Peyer's patch (tissue), 4 donors: ENCODE results near the gene ARHGAP22.

Source experiments
- POLR2A ChIP-seq, 2 donors: fragments of 450-650 bp; IDR thresholded peaks; one replicate each; pipeline ENCODE4 v1.5.1; 2017; ENCODE audit warnings: antibody characterized with exemption in 2 of 2, mild to moderate bottlenecking in 2 of 2, moderate library complexity in 2 of 2
- TF ChIP-seq, protein P1 (sequence below), 6 experiments: fragments of 450-650 bp in 4 of 6; fragments of 200-600 bp in 2 of 6; sonication (generic) in 1 of 6; IDR thresholded peaks; one replicate each; pipeline ENCODE4 v1.5.1; 2017 to 2019; ENCODE audit warnings: antibody characterized with exemption in 6 of 6, mild to moderate bottlenecking in 3 of 6, moderate library complexity in 1 of 6

DNA sequence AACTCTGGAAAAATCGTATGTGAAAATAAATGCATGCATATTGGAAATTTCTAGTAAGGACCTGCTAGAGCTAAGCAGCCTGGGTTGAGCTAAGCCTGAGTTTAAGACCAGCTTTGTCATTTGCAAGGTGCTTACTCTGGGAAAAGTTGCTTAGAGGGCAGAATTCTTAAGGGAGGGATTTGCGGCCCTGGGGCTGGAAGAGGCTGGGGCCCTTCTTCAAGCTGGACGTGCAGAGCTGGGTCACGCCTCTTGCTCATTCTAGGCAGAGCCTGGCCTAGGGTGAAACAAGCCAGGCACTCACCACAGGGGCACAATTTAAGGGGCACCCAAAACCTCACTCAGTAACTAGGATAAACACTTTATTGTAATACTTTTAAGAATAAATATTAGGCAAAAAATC is 137.2 kb downstream of the ARHGAP22 start:
- no peak for TF ChIP-seq POLR2A (IDR thresholded peaks at IDR 0.05)
- TF ChIP-seq, protein P1, sequence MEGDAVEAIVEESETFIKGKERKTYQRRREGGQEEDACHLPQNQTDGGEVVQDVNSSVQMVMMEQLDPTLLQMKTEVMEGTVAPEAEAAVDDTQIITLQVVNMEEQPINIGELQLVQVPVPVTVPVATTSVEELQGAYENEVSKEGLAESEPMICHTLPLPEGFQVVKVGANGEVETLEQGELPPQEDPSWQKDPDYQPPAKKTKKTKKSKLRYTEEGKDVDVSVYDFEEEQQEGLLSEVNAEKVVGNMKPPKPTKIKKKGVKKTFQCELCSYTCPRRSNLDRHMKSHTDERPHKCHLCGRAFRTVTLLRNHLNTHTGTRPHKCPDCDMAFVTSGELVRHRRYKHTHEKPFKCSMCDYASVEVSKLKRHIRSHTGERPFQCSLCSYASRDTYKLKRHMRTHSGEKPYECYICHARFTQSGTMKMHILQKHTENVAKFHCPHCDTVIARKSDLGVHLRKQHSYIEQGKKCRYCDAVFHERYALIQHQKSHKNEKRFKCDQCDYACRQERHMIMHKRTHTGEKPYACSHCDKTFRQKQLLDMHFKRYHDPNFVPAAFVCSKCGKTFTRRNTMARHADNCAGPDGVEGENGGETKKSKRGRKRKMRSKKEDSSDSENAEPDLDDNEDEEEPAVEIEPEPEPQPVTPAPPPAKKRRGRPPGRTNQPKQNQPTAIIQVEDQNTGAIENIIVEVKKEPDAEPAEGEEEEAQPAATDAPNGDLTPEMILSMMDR (IDR thresholded peaks at IDR 0.05) = no peak
